HAP-1 (cell line): Measurements from ENCODE around the gene ENGASE.

Experiments
- DNase-seq, 2 experiments: peaks; one replicate each; pipeline ENCODE4 v3.0.0-alpha.2; 2016 to 2020; ENCODE audit warnings: low spot score in 2 of 2
- H3K27me3 ChIP-seq: fragments of 250-450 bp; sonication (Bioruptor Pico); 2 replicates; pipeline ENCODE4 v1.5.1; 2020; ENCODE audit warnings: low read depth, mild to moderate bottlenecking, moderate library complexity
- H3K36me3 ChIP-seq: fragments of 250-450 bp; sonication (Bioruptor Pico); replicated peaks from 2 replicates; pipeline ENCODE4 v1.5.1; 2020; ENCODE audit warnings: mild to moderate bottlenecking
- H3K4me1 ChIP-seq: fragments of 250-450 bp; sonication (Bioruptor Pico); 2 replicates; pipeline ENCODE4 v1.5.1; 2020; ENCODE audit warnings: mild to moderate bottlenecking
- H3K4me3 ChIP-seq: fragments of 250-450 bp; sonication (Bioruptor Pico); 2 replicates; pipeline ENCODE4 v1.5.1; 2020; ENCODE audit warnings: mild to moderate bottlenecking, moderate library complexity
- H3K9me3 ChIP-seq: fragments of 250-450 bp; sonication (Bioruptor Pico); 2 replicates; pipeline ENCODE4 v1.5.1; 2020; ENCODE audit warnings: mild to moderate bottlenecking, moderate library complexity
- in situ Hi-C: fragments of 300-500 bp; cut with MboI; formaldehyde crosslinking; loops from 3 replicates; pipeline ENCODE4 v1.14.3; 2020; ENCODE audit warnings: low sequenced_read_pairs, inconsistent platforms, mixed read lengths

ENGASE gene

GRCh38 chr17:79118924-79119323 lies 44.3 kb downstream of the ENGASE start:
- H3K27me3 ChIP-seq = peaks cover 42% of the 10 kb centered on the region
- no peaks in the 10 kb centered on the region for H3K4me1 ChIP-seq
- no peak overlapping the region for H3K4me3 ChIP-seq

GRCh38 chr17:79120259-79120658 lies 45.6 kb downstream of the ENGASE start:
- no peaks in the 10 kb centered on the region for H3K9me3 ChIP-seq
- no peak overlapping the region for H3K4me3 ChIP-seq
- peaks cover 55% of the 10 kb centered on the region for H3K27me3 ChIP-seq
- H3K36me3 ChIP-seq = no peaks in the 10 kb centered on the region
- H3K4me1 ChIP-seq = no peaks in the 10 kb centered on the region
- DNase-seq = no peak
- in situ Hi-C loops = no loop called here

More at GRCh38 chr17:79118924-79119323, 44.3 kb downstream of the ENGASE start:
- Histone ChIP-seq H3K9me3 (no peaks in the 10 kb centered on the region), H3K36me3 (no peaks in the 10 kb centered on the region)
- no peak for DNase-seq
- in situ Hi-C loops = no loop called here

- Histone ChIP-seq H3K9me3 (no peaks in the 10 kb centered on the region), H3K36me3 (no peaks in the 10 kb centered on the region), H3K4me1 (no peaks in the 10 kb centered on the region), H3K4me3 (no peak overlapping the region), H3K27me3 (peaks cover 75% of the 10 kb centered on the region)
- in situ Hi-C loops = no loop called here
- DNase-seq = no peak
These were observed 49.4 kb downstream of the ENGASE start for GRCh38 chr17:79123988-79124387.

- Histone ChIP-seq H3K27me3 (peaks cover 76% of the 10 kb centered on the region), H3K9me3 (no peaks in the 10 kb centered on the region), H3K4me3 (no peak overlapping the region), H3K4me1 (no peaks in the 10 kb centered on the region), H3K36me3 (no peaks in the 10 kb centered on the region)
- in situ Hi-C loops = no loop called here
- DNase-seq = no peak
These were observed 50.0 kb downstream of the ENGASE start for GRCh38 chr17:79124513-79125209.

DNA sequence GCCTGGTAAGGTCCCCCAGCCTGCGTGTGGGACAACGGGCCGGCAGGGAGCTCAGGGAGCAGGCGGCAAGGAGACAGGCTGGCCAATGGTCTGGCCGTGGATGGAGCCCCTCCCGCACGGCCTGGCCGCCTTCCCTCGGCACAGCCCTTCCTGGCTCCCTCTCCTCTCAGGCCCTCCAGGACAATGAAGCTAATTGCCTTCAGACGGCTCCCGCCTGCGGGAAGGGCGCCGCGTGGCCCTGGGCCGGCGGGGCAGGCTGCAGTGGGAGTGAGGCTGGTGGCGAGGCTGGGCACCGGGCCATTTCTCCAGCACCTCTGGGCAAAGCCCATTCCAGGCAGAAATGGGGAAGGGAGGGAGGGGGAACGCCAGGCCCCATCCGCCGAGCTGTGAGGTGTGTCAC lies 50.9 kb downstream of the ENGASE start:
- H3K4me1 ChIP-seq = no peaks in the 10 kb centered on the region
- no peaks in the 10 kb centered on the region for H3K9me3 ChIP-seq
- peaks cover 85% of the 10 kb centered on the region for H3K27me3 ChIP-seq
- no peaks in the 10 kb centered on the region for H3K36me3 ChIP-seq
- in situ Hi-C loops = no loop called here
- no peak overlapping the region for H3K4me3 ChIP-seq
- no peak for DNase-seq

GRCh38 chr17:79126139-79126538 lies 51.5 kb downstream of the ENGASE start:
- Histone ChIP-seq H3K4me1 (no peaks in the 10 kb centered on the region), H3K36me3 (no peaks in the 10 kb centered on the region), H3K27me3 (peaks cover 90% of the 10 kb centered on the region), H3K4me3 (no peak overlapping the region), H3K9me3 (no peaks in the 10 kb centered on the region)
- in situ Hi-C loops = no loop called here
- DNase-seq = peak in 1 of 2 experiments; percentile 43

GRCh38 chr17:79127534-79128135 lies 53.0 kb downstream of the ENGASE start:
- Histone ChIP-seq H3K9me3 (no peaks in the 10 kb centered on the region), H3K4me1 (no peaks in the 10 kb centered on the region), H3K4me3 (no peak overlapping the region), H3K36me3 (no peaks in the 10 kb centered on the region), H3K27me3 (peaks cover 94% of the 10 kb centered on the region)
- in situ Hi-C loops = no loop called here
- DNase-seq = no peak

DNA sequence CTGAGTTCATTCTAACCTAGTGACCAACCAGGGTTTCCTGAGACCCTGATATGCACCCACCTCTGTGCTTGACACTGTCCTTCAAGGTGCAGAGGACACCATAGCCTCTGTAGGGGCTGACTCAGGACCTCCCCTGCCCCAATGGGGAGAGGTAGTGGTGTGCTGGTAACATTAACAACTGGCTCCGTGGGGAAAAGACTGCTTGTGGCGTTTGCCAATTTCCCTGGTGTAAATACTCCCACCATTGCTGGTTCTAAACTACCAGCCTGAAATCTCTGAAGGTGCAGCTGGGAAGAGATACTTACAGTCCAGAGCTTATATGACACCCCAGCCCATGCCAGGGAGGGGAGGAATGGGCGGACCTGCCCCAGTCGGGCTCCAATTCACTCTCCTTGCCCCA lies 54.9 kb downstream of the ENGASE start:
- H3K27me3 ChIP-seq = peaks cover 94% of the 10 kb centered on the region
- no peaks in the 10 kb centered on the region for H3K4me1 ChIP-seq
- DNase-seq = no peak

DNA sequence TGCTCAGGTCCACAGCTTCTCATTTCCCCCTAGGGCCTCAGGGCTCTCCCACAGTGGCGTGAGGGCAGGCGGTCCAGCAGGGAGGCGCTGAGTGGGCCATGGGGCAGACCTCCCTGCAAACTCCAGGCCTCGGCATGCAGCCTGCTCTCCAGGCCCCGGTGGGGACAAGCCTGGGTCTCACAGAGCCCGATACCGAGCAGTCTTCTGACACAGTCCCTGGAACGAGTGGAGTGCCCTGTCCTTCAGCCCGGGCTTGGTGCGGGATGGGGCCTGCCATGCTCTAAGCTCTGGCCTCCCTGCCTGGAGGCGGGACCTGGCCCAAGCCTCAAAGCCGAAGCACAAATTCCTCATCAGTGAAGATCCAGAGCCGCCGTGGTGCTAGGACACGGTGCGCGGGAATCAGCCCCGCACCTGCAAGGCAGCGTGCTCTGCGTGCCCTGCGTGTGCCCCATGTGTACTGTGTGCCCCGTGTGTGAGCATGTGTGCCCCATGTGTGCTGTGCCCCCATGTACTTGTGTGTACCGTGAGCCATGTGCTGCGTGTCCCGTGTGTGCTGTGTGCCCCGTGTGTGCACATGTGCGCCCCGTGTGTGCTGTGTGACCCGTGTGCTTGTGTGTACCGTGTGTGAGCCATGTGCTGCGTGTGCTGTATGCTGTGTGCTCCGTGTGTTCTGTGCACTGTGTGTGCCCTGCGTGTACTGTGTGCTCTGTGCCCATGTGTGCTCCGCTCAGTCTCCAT lies 56.1 kb downstream of the ENGASE start:
- no peak overlapping the region for H3K4me3 ChIP-seq
- in situ Hi-C loops = no loop called here
- no peaks in the 10 kb centered on the region for H3K9me3 ChIP-seq
- H3K27me3 ChIP-seq = peaks cover 94% of the 10 kb centered on the region
- H3K4me1 ChIP-seq = no peaks in the 10 kb centered on the region
- H3K36me3 ChIP-seq = no peaks in the 10 kb centered on the region
- DNase-seq = no peak

More for the DNA sequence above, 54.9 kb downstream of the ENGASE start:
- no peaks in the 10 kb centered on the region for H3K36me3 ChIP-seq
- in situ Hi-C loops = no loop called here
- H3K9me3 ChIP-seq = no peaks in the 10 kb centered on the region
- H3K4me3 ChIP-seq = no peak overlapping the region

DNA sequence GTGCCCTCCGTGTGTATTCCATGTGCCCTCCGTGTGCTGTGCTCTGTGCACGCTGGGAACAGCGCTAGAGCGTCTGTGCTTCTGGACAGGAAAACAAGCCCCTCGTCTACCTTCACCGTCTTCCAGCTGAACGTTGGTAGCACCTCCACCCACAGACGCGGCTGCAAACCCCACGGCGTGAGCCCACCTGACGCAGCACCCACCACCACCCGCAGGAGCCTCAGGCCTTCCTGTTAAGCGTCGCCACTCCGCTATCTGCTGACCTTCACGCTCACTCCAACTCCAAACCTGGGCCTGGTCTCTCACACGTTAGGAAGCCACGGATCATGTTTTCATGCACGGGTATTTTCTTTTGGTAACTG lies 56.6 kb downstream of the ENGASE start:
- no peaks in the 10 kb centered on the region for H3K9me3 ChIP-seq
- in situ Hi-C loops = no loop called here
- H3K36me3 ChIP-seq = no peaks in the 10 kb centered on the region
- peaks cover 94% of the 10 kb centered on the region for H3K27me3 ChIP-seq
- H3K4me3 ChIP-seq = no peak overlapping the region
- H3K4me1 ChIP-seq = no peaks in the 10 kb centered on the region
- no peak for DNase-seq

- in situ Hi-C loops = no loop called here
- Histone ChIP-seq H3K36me3 (no peaks in the 10 kb centered on the region), H3K27me3 (peaks cover 94% of the 10 kb centered on the region), H3K4me3 (no peak overlapping the region), H3K4me1 (no peaks in the 10 kb centered on the region), H3K9me3 (no peaks in the 10 kb centered on the region)
- DNase-seq = no peak
These were observed 57.1 kb downstream of the ENGASE start for GRCh38 chr17:79131701-79132100.

- H3K9me3 ChIP-seq = no peaks in the 10 kb centered on the region
- peaks cover 94% of the 10 kb centered on the region for H3K27me3 ChIP-seq
- H3K4me3 ChIP-seq = no peak overlapping the region
- in situ Hi-C loops = no loop called here
- DNase-seq = no peak
- no peaks in the 10 kb centered on the region for H3K36me3 ChIP-seq
- no peaks in the 10 kb centered on the region for H3K4me1 ChIP-seq
These were observed 57.8 kb downstream of the ENGASE start for GRCh38 chr17:79132271-79133064.

DNA sequence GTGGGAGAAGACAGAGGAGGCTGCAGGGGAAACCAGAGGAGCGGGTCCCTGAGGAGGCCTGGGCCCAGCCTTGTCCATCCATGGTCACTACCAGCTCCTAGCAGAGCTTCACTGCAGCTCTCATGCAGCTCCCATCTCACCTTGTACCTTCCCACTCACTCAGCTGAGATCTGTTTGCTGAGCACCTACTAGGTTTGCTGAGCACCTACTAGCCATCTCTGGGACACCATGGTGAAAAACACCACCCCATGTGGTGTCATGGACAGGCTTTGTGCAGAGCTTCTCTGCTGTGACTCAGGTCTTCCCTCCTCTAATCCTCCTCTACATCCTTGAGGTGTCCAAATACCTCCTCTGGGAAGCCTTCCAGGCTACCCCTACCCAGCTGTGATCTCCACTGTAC lies 58.6 kb downstream of the ENGASE start:
- in situ Hi-C loops = no loop called here
- H3K4me3 ChIP-seq = no peak overlapping the region
- H3K9me3 ChIP-seq = no peaks in the 10 kb centered on the region
- H3K36me3 ChIP-seq = no peaks in the 10 kb centered on the region
- peaks cover 94% of the 10 kb centered on the region for H3K27me3 ChIP-seq
- no peaks in the 10 kb centered on the region for H3K4me1 ChIP-seq
- no peak for DNase-seq

GRCh38 chr17:79133985-79134384 lies 59.4 kb downstream of the ENGASE start:
- in situ Hi-C loops = no loop called here
- H3K36me3 ChIP-seq = no peaks in the 10 kb centered on the region
- H3K27me3 ChIP-seq = peaks cover 88% of the 10 kb centered on the region
- no peaks in the 10 kb centered on the region for H3K9me3 ChIP-seq
- H3K4me1 ChIP-seq = no peaks in the 10 kb centered on the region
- no peak overlapping the region for H3K4me3 ChIP-seq
- DNase-seq = no peak
